ENCODE measurements around the gene TIRAP.

The TIRAP gene

GRCh38 chr11:126328938-126329643, 46.2 kb downstream of the TIRAP start:
- H3K4me3 ChIP-seq (ENCODE audit: low read length) = no peak overlapping the region
- no peak for DNase-seq (ENCODE audit: low read depth)
- TF ChIP-seq, protein P1, sequence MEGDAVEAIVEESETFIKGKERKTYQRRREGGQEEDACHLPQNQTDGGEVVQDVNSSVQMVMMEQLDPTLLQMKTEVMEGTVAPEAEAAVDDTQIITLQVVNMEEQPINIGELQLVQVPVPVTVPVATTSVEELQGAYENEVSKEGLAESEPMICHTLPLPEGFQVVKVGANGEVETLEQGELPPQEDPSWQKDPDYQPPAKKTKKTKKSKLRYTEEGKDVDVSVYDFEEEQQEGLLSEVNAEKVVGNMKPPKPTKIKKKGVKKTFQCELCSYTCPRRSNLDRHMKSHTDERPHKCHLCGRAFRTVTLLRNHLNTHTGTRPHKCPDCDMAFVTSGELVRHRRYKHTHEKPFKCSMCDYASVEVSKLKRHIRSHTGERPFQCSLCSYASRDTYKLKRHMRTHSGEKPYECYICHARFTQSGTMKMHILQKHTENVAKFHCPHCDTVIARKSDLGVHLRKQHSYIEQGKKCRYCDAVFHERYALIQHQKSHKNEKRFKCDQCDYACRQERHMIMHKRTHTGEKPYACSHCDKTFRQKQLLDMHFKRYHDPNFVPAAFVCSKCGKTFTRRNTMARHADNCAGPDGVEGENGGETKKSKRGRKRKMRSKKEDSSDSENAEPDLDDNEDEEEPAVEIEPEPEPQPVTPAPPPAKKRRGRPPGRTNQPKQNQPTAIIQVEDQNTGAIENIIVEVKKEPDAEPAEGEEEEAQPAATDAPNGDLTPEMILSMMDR (IDR thresholded peaks at IDR 0.05; ENCODE audit: insufficient read depth, low read depth, low read length, missing control alignments) = no peak

GRCh38 chr11:126329644-126330211, 46.8 kb downstream of the TIRAP start:
- TF ChIP-seq, protein P1 (IDR thresholded peaks at IDR 0.05; ENCODE audit: insufficient read depth, low read depth, low read length, missing control alignments) = no peak
- H3K4me3 ChIP-seq (ENCODE audit: low read length) = no peak overlapping the region
- no peak for DNase-seq (ENCODE audit: low read depth)

GRCh38 chr11:126331286-126331685, 48.4 kb downstream of the TIRAP start:
- DNase-seq (ENCODE audit: low read depth) = no peak
- TF ChIP-seq, protein P1 (IDR thresholded peaks at IDR 0.05; ENCODE audit: insufficient read depth, low read depth, low read length, missing control alignments) = no peak
- no peak overlapping the region for H3K4me3 ChIP-seq (ENCODE audit: low read length)

DNA sequence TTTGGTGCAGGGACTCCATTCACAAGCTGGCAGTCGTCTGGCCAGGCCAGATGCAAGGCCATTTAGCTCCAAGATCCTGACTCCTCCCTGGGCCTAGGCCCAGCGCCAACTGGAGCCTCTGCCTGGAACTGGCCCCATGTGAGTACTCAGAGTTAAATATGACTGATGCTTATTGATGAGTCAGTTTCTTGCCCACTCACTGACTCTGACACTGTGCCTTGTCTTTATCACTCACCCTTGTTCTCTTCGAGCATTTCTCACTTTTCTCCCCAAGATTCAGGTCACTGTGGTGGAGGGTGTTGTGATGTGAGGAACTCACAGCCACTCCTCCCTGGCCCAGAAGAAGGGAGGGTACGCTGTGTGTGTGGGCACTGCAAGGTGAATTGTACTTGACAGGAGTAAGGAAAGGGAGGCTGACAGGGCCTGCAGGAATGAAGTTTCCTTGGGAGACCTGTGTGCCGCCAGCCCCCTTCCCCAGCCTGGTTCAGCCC, 49.4 kb downstream of the TIRAP start:
- H3K4me3 ChIP-seq (ENCODE audit: low read length) = no peak overlapping the region
- TF ChIP-seq, protein P1 (IDR thresholded peaks at IDR 0.05; ENCODE audit: insufficient read depth, low read depth, low read length, missing control alignments) = no peak
- peak; percentile 79 for DNase-seq (ENCODE audit: low read depth)

DNA sequence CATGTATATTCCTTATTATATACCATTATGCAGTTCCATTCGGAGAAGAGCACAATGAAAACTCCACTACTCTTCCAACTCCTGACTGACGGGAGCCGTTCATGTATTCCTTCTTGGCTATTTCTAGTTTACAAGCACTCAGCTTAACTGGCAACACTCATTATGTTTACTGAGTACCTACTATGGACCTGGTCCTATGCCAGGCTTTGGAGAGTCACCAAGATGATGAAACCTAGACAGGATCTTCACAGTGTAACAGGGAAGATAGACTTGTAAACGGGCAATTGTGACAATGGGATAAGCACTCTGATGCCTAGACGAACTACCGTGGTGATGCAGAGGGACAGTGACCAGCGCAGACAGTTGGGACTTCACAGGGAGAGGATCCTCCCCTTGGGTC, 50.2 kb downstream of the TIRAP start:
- TF ChIP-seq, protein P1 (IDR thresholded peaks at IDR 0.05; ENCODE audit: insufficient read depth, low read depth, low read length, missing control alignments) = no peak
- H3K4me3 ChIP-seq (ENCODE audit: low read length) = no peak overlapping the region
- DNase-seq (ENCODE audit: low read depth) = peak; percentile 32

GRCh38 chr11:126334659-126335462, 52.0 kb downstream of the TIRAP start:
- TF ChIP-seq, protein P1 (IDR thresholded peaks at IDR 0.05; ENCODE audit: insufficient read depth, low read depth, low read length, missing control alignments) = no peak
- peak; percentile 32 for DNase-seq (ENCODE audit: low read depth)
- H3K4me3 ChIP-seq (ENCODE audit: low read length) = no peak overlapping the region

Measured in epithelial cell of esophagus (primary cell).